HEK293 (cell line): Measurements from ENCODE around the gene TFAM.

ENCODE experiments used
- CTCF ChIA-PET: fragments of 350-600 bp; formaldehyde crosslinking; extraction: SDS; loops from one replicate; lab custom pipeline; 2021; ENCODE audit warnings: antibody characterized with exemption; lab: Yijun Ruan, JAX
- POLR2A ChIA-PET: fragments of 300-600 bp; formaldehyde crosslinking; extraction: SDS; loops from one replicate; lab custom pipeline; 2020; ENCODE audit warnings: antibody characterized with exemption, inconsistent platforms; lab: Yijun Ruan, JAX
- H3K27ac ChIP-seq: fragments of 200-500 bp; sonication (Bioruptor generic); 2 replicates; pipeline ENCODE4 v1.5.1; 2014; ENCODE audit warnings: low read depth, low read length, control low read depth, inconsistent platforms; ENCODE audit errors: extremely low read depth
- H3K36me3 ChIP-seq, 2 experiments: fragments of 200-500 bp in 1 of 2; sonication (Bioruptor generic) in 1 of 2; 1 replicate in 1 of 2; 2 replicates in 1 of 2; pipeline ENCODE4 v1.5.1; 2014 to 2017; ENCODE audit warnings: inconsistent platforms in 2 of 2, low read length in 2 of 2; ENCODE audit not compliant: control insufficient read depth in 2 of 2, insufficient read depth in 1 of 2
- H3K4me1 ChIP-seq: fragments of 200-500 bp; sonication (Bioruptor generic); 2 replicates; pipeline ENCODE4 v1.5.1; 2014; ENCODE audit warnings: mild to moderate bottlenecking, low read length, inconsistent platforms; ENCODE audit not compliant: control insufficient read depth, insufficient read depth
- H3K4me3 ChIP-seq: 2 replicates; pipeline ENCODE4 v1.5.1; 2011; ENCODE audit warnings: low read depth, mild to moderate bottlenecking, control low read depth, low read length, moderate library complexity
- H3K9me3 ChIP-seq: fragments of 200-500 bp; sonication (Bioruptor generic); 2 replicates; pipeline ENCODE4 v1.5.1; 2014; ENCODE audit warnings: low read depth, low read length, inconsistent platforms; ENCODE audit not compliant: control insufficient read depth, insufficient read depth
- FEZF1 ChIP-seq: fragments of 450-650 bp; formaldehyde crosslinking; IDR thresholded peaks from 2 replicates; pipeline ENCODE4 v1.5.1; 2016; ENCODE audit warnings: missing biosample characterization, missing genetic modification characterization
- GLIS2 ChIP-seq: fragments of 450-650 bp; formaldehyde crosslinking; IDR thresholded peaks from 2 replicates; pipeline ENCODE4 v1.5.1; 2016; ENCODE audit warnings: missing biosample characterization, missing genetic modification characterization
- HOXC10 ChIP-seq: sonication (generic); formaldehyde crosslinking; IDR thresholded peaks from 2 replicates; pipeline ENCODE4 v1.8.1; 2023; ENCODE audit warnings: mild to moderate bottlenecking, missing genetic modification reagents
- IKZF3 ChIP-seq: fragments of 450-650 bp; IDR thresholded peaks from 2 replicates; pipeline ENCODE4 v1.5.0; 2018; ENCODE audit warnings: missing biosample characterization, mild to moderate bottlenecking, missing genetic modification characterization, moderate library complexity
- MZF1 ChIP-seq: fragments of 450-650 bp; formaldehyde crosslinking; IDR thresholded peaks from 2 replicates; pipeline ENCODE4 v1.5.1; 2017; ENCODE audit warnings: missing biosample characterization, missing genetic modification characterization, borderline replicate concordance
- TRIM28 ChIP-seq: IDR thresholded peaks from 2 replicates; pipeline ENCODE4 v1.6.1; 2011; ENCODE audit warnings: low read length, control low read depth, borderline replicate concordance
- WT1 ChIP-seq: fragments of 450-650 bp; formaldehyde crosslinking; IDR thresholded peaks from 2 replicates; pipeline ENCODE4 v1.5.1; 2016; ENCODE audit warnings: missing biosample characterization, missing genetic modification characterization
- YY1 ChIP-seq: fragments of 450-650 bp; formaldehyde crosslinking; IDR thresholded peaks from 2 replicates; pipeline ENCODE4 v1.5.1; 2018; ENCODE audit warnings: missing biosample characterization, missing genetic modification characterization
- ZBTB8A ChIP-seq: fragments of 450-650 bp; formaldehyde crosslinking; IDR thresholded peaks from 2 replicates; pipeline ENCODE4 v1.5.1; 2016; ENCODE audit warnings: missing biosample characterization, missing genetic modification characterization
- ZEB2 ChIP-seq: fragments of 450-650 bp; formaldehyde crosslinking; IDR thresholded peaks from 2 replicates; pipeline ENCODE4 v1.5.1; 2016; ENCODE audit warnings: missing biosample characterization, missing genetic modification characterization
- ZNF133 ChIP-seq: fragments of 450-650 bp; formaldehyde crosslinking; IDR thresholded peaks from 2 replicates; pipeline ENCODE4 v1.5.1; 2016; ENCODE audit warnings: missing biosample characterization, missing genetic modification characterization
- ZNF214 ChIP-seq: fragments of 450-650 bp; formaldehyde crosslinking; IDR thresholded peaks from 2 replicates; pipeline ENCODE4 v1.5.1; 2017; ENCODE audit warnings: missing biosample characterization, mild to moderate bottlenecking, missing genetic modification characterization, borderline replicate concordance
- ZNF433 ChIP-seq: fragments of 450-650 bp; formaldehyde crosslinking; IDR thresholded peaks from 2 replicates; pipeline ENCODE4 v1.5.1; 2016; ENCODE audit warnings: missing biosample characterization, missing genetic modification characterization, low read depth
- ZNF510 ChIP-seq: fragments of 450-650 bp; formaldehyde crosslinking; IDR thresholded peaks from 2 replicates; pipeline ENCODE4 v1.5.1; 2018; ENCODE audit warnings: mild to moderate bottlenecking, missing genetic modification characterization, missing biosample characterization; ENCODE audit not compliant: insufficient replicate concordance
- ZNF791 ChIP-seq: fragments of 450-650 bp; formaldehyde crosslinking; IDR thresholded peaks from 2 replicates; pipeline ENCODE4 v1.5.1; 2016; ENCODE audit warnings: missing biosample characterization, missing genetic modification characterization
- ZNF792 ChIP-seq: fragments of 450-650 bp; formaldehyde crosslinking; IDR thresholded peaks from 2 replicates; pipeline ENCODE4 v1.5.1; 2016; ENCODE audit warnings: missing biosample characterization, missing genetic modification characterization
- TF ChIP-seq, protein P1 (sequence below): fragments of 450-650 bp; formaldehyde crosslinking; IDR thresholded peaks from 2 replicates; pipeline ENCODE4 v1.5.1; 2016; ENCODE audit warnings: missing biosample characterization, missing genetic modification characterization
- TF ChIP-seq, protein P2 (sequence below): fragments of 450-650 bp; formaldehyde crosslinking; IDR thresholded peaks from 2 replicates; pipeline ENCODE4 v1.5.0; 2017; ENCODE audit warnings: missing biosample characterization, missing genetic modification characterization, borderline replicate concordance
- TF ChIP-seq, protein P3 (sequence below): fragments of 450-650 bp; formaldehyde crosslinking; IDR thresholded peaks from 2 replicates; pipeline ENCODE4 v1.5.1; 2016; ENCODE audit warnings: missing biosample characterization, missing genetic modification characterization
- TF ChIP-seq, protein P4 (sequence below): fragments of 450-650 bp; formaldehyde crosslinking; conservative IDR thresholded peaks from 2 replicates; pipeline ENCODE4 v1.5.1; 2016; ENCODE audit warnings: low read depth, missing biosample characterization, missing genetic modification characterization
- TF ChIP-seq, protein P5 (sequence below): fragments of 450-650 bp; formaldehyde crosslinking; IDR thresholded peaks from 2 replicates; pipeline ENCODE4 v1.5.1; 2016; ENCODE audit warnings: missing biosample characterization, missing genetic modification characterization, borderline replicate concordance
- TF ChIP-seq, protein P6 (sequence below): fragments of 450-650 bp; formaldehyde crosslinking; IDR thresholded peaks from 2 replicates; pipeline ENCODE4 v1.5.1; 2016; ENCODE audit warnings: missing biosample characterization, missing genetic modification characterization, low read depth

Gene TFAM

DNA sequence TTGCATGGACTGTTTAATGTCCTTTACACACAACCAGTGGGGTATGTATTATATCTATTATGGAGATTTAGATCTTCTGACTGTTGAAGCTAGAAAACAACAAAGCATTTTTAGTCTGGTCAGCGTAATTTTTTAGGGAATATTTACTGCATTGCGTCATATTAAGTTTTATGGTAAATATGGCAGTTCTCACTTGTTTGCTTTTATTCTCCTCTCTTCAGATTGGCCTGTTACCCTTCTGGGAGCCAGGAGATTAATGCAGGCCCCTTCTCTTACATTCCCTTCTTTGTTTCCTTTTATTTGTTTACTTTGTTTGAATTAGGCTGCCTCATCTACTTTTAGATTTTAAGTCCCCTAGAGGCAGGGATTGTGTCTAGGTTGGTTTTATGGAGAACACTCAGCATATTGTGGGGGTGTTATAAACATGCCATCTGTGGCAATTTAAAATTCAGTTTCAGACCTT lies 36.6 kb upstream of the TFAM start:
- no peaks in the 10 kb centered on the region for H3K9me3 ChIP-seq
- ChIA-PET CTCF (no interaction called here), POLR2A (interaction anchor here (2.7 kb wide), 1 partner anchor 13 kb away, joined by 9 read pairs; the partner anchor contains the start of gene UBE2D1)
- H3K4me3 ChIP-seq, result no peak overlapping the region
- peaks cover 22% of the 10 kb centered on the region for H3K4me1 ChIP-seq
- peak overlapping the region; percentile 53 for H3K27ac ChIP-seq
- no peaks in the 10 kb centered on the region for H3K36me3 ChIP-seq
- TF ChIP-seq WT1 (tag by site-specific recombination), result no peak
- no peak for TF ChIP-seq ZNF214 (tag by site-specific recombination)
- no peak for TF ChIP-seq ZNF433 (tag by site-specific recombination)
- TF ChIP-seq, protein P1, sequence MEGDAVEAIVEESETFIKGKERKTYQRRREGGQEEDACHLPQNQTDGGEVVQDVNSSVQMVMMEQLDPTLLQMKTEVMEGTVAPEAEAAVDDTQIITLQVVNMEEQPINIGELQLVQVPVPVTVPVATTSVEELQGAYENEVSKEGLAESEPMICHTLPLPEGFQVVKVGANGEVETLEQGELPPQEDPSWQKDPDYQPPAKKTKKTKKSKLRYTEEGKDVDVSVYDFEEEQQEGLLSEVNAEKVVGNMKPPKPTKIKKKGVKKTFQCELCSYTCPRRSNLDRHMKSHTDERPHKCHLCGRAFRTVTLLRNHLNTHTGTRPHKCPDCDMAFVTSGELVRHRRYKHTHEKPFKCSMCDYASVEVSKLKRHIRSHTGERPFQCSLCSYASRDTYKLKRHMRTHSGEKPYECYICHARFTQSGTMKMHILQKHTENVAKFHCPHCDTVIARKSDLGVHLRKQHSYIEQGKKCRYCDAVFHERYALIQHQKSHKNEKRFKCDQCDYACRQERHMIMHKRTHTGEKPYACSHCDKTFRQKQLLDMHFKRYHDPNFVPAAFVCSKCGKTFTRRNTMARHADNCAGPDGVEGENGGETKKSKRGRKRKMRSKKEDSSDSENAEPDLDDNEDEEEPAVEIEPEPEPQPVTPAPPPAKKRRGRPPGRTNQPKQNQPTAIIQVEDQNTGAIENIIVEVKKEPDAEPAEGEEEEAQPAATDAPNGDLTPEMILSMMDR, result peak; percentile 16; the same call in 1 of the 2 replicates
- TF ChIP-seq IKZF3 (tag by site-specific recombination), result peak; percentile 54; the same call in 1 of the 2 replicates
- no peak for TF ChIP-seq ZBTB8A
- no peak for TF ChIP-seq HOXC10 (CRISPR knock-in tag)
- TF ChIP-seq MZF1 (tag by site-specific recombination), result peak; percentile 90
- TF ChIP-seq, protein P2, sequence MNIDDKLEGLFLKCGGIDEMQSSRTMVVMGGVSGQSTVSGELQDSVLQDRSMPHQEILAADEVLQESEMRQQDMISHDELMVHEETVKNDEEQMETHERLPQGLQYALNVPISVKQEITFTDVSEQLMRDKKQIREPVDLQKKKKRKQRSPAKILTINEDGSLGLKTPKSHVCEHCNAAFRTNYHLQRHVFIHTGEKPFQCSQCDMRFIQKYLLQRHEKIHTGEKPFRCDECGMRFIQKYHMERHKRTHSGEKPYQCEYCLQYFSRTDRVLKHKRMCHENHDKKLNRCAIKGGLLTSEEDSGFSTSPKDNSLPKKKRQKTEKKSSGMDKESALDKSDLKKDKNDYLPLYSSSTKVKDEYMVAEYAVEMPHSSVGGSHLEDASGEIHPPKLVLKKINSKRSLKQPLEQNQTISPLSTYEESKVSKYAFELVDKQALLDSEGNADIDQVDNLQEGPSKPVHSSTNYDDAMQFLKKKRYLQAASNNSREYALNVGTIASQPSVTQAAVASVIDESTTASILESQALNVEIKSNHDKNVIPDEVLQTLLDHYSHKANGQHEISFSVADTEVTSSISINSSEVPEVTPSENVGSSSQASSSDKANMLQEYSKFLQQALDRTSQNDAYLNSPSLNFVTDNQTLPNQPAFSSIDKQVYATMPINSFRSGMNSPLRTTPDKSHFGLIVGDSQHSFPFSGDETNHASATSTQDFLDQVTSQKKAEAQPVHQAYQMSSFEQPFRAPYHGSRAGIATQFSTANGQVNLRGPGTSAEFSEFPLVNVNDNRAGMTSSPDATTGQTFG (tag by site-specific recombination), result no peak
- TF ChIP-seq YY1 (tag by site-specific recombination), result no peak
- peak; percentile 60; the same call in 1 of the 2 replicates for TF ChIP-seq TRIM28
- no peak for TF ChIP-seq ZNF792 (tag by site-specific recombination)
- TF ChIP-seq, protein P3, sequence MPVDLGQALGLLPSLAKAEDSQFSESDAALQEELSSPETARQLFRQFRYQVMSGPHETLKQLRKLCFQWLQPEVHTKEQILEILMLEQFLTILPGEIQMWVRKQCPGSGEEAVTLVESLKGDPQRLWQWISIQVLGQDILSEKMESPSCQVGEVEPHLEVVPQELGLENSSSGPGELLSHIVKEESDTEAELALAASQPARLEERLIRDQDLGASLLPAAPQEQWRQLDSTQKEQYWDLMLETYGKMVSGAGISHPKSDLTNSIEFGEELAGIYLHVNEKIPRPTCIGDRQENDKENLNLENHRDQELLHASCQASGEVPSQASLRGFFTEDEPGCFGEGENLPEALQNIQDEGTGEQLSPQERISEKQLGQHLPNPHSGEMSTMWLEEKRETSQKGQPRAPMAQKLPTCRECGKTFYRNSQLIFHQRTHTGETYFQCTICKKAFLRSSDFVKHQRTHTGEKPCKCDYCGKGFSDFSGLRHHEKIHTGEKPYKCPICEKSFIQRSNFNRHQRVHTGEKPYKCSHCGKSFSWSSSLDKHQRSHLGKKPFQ, result peak; percentile 93
- no peak for TF ChIP-seq ZNF133
- TF ChIP-seq ZNF791, result no peak
- TF ChIP-seq, protein P4, sequence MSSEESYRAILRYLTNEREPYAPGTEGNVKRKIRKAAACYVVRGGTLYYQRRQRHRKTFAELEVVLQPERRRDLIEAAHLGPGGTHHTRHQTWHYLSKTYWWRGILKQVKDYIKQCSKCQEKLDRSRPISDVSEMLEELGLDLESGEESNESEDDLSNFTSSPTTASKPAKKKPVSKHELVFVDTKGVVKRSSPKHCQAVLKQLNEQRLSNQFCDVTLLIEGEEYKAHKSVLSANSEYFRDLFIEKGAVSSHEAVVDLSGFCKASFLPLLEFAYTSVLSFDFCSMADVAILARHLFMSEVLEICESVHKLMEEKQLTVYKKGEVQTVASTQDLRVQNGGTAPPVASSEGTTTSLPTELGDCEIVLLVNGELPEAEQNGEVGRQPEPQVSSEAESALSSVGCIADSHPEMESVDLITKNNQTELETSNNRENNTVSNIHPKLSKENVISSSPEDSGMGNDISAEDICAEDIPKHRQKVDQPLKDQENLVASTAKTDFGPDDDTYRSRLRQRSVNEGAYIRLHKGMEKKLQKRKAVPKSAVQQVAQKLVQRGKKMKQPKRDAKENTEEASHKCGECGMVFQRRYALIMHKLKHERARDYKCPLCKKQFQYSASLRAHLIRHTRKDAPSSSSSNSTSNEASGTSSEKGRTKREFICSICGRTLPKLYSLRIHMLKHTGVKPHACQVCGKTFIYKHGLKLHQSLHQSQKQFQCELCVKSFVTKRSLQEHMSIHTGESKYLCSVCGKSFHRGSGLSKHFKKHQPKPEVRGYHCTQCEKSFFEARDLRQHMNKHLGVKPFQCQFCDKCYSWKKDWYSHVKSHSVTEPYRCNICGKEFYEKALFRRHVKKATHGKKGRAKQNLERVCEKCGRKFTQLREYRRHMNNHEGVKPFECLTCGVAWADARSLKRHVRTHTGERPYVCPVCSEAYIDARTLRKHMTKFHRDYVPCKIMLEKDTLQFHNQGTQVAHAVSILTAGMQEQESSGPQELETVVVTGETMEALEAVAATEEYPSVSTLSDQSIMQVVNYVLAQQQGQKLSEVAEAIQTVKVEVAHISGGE (tag by site-specific recombination), result no peak
- TF ChIP-seq FEZF1 (tag by site-specific recombination), result peak; percentile 27; the same call in 1 of the 2 replicates
- TF ChIP-seq, protein P5, sequence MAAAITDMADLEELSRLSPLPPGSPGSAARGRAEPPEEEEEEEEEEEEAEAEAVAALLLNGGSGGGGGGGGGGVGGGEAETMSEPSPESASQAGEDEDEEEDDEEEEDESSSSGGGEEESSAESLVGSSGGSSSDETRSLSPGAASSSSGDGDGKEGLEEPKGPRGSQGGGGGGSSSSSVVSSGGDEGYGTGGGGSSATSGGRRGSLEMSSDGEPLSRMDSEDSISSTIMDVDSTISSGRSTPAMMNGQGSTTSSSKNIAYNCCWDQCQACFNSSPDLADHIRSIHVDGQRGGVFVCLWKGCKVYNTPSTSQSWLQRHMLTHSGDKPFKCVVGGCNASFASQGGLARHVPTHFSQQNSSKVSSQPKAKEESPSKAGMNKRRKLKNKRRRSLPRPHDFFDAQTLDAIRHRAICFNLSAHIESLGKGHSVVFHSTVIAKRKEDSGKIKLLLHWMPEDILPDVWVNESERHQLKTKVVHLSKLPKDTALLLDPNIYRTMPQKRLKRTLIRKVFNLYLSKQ, result no peak
- 0 out of 2 replicates have a peak, but pooled peaks have one; percentile 27 for TF ChIP-seq ZEB2 (tag by site-specific recombination)
- TF ChIP-seq, protein P6, sequence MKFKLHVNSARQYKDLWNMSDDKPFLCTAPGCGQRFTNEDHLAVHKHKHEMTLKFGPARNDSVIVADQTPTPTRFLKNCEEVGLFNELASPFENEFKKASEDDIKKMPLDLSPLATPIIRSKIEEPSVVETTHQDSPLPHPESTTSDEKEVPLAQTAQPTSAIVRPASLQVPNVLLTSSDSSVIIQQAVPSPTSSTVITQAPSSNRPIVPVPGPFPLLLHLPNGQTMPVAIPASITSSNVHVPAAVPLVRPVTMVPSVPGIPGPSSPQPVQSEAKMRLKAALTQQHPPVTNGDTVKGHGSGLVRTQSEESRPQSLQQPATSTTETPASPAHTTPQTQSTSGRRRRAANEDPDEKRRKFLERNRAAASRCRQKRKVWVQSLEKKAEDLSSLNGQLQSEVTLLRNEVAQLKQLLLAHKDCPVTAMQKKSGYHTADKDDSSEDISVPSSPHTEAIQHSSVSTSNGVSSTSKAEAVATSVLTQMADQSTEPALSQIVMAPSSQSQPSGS (tag by site-specific recombination), result peak; percentile 56; the same call in 1 of the 2 replicates
- no peak for TF ChIP-seq ZNF510 (tag by site-specific recombination)
- TF ChIP-seq GLIS2 (tag by site-specific recombination), result no peak
